Breast epithelium (tissue), 4 donors: Measurements from ENCODE around the gene TEX26. TPM values are rescaled to one million over a fixed set of nuclear protein-coding genes. Genes with fewer than 3 reads are reported as not detected.

Experiments
- DNase-seq, 2 donors: peaks; one replicate each; pipeline ENCODE4 v3.0.0-alpha.2; 2019; ENCODE audit warnings: low spot score in 2 of 2
- H3K27ac ChIP-seq, 2 donors: fragments of 200-600 bp; sonication (generic) in 1 of 2; one replicate each; pipeline ENCODE4 v1.5.1; 2016 to 2019; ENCODE audit warnings: mild to moderate bottlenecking in 1 of 2
- H3K27me3 ChIP-seq, 2 donors: fragments of 200-600 bp; sonication (generic) in 1 of 2; one replicate each; pipeline versions ENCODE4 v1.5.1 to v1.6.0; 2017 to 2019; ENCODE audit warnings: control low read depth in 1 of 2, mild to moderate bottlenecking in 1 of 2
- H3K36me3 ChIP-seq: fragments of 200-600 bp; one replicate; pipeline ENCODE4 v1.5.1; 2019
- H3K4me1 ChIP-seq, 2 donors: fragments of 200-600 bp; sonication (generic); one replicate each; pipeline ENCODE4 v1.5.1; 2016 to 2019; ENCODE audit warnings: control low read depth in 1 of 2
- H3K4me3 ChIP-seq, 3 donors: fragments of 200-600 bp; sonication (generic); 1 replicate in 2 of 3; 2 replicates in 1 of 3; pipeline ENCODE4 v1.5.1; 2016 to 2019; ENCODE audit warnings: mild to moderate bottlenecking in 3 of 3, moderate library complexity in 2 of 3
- H3K9me3 ChIP-seq, 2 donors: fragments of 200-600 bp; sonication (generic) in 1 of 2; one replicate each; pipeline ENCODE4 v1.5.1; 2016 to 2019; ENCODE audit warnings: control low read depth in 1 of 2
- POLR2A ChIP-seq: fragments of 450-650 bp; IDR thresholded peaks from one replicate; pipeline ENCODE4 v1.6.1; 2016; ENCODE audit warnings: antibody characterized with exemption, mild to moderate bottlenecking, moderate library complexity
- POLR2AphosphoS5 ChIP-seq, 3 donors: sonication (generic); formaldehyde crosslinking; IDR thresholded peaks; one replicate each; pipeline ENCODE4 v1.6.1; 2017; ENCODE audit warnings: antibody characterized with exemption in 3 of 3
- intact Hi-C: fragments of 100-400 bp; cut with DNase I; formaldehyde crosslinking; loops from one replicate; pipeline ENCODE4 v1.15.1; 2023; ENCODE audit warnings: low total_unique reads
- total RNA-seq, 3 donors: library from RNA; depleted of rRNA; stranded (reverse); fragments of >200 nt; gene quantifications; one replicate each; pipeline ENCODE4 v1.1.0, GENCODE V29; 2016
- TF ChIP-seq, protein P1 (sequence below), 3 donors: fragments of 450-650 bp; IDR thresholded peaks; one replicate each; pipeline ENCODE4 v1.5.1; 2016 to 2017; ENCODE audit warnings: antibody characterized with exemption in 3 of 3, mild to moderate bottlenecking in 3 of 3, moderate library complexity in 3 of 3

TEX26 gene
- total RNA-seq, 3 donors from 2014 or later, result 0.48 to 0.59 TPM; not detected in 1

DNA sequence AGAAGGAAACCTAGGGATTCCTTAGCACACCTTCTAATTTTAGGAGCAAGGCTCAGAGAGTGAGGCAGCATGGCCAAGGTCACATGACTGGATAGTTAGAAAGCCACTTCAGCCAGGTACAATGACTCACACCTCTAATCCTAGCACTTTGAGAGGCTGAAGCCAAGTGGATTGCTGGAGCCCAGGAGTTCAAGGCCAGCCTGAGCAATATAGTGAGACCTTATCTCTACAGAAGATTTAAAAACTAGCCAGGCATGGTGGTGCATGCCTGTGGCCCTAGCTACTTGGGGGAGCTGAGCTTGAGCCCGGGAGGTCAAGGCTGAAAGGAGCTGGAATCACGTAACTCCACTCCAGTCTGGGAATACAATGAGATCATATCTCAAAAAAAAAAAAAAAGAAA is 69.2 kb downstream of the TEX26 start:
- Histone ChIP-seq H3K9me3 (no peaks in the 10 kb centered on the region), H3K4me3 (no peak overlapping the region), H3K27me3 (no peaks in the 10 kb centered on the region), H3K27ac (no peak overlapping the region), H3K4me1 (no peaks in the 10 kb centered on the region), H3K36me3 (no peaks in the 10 kb centered on the region)
- TF ChIP-seq, protein P1, sequence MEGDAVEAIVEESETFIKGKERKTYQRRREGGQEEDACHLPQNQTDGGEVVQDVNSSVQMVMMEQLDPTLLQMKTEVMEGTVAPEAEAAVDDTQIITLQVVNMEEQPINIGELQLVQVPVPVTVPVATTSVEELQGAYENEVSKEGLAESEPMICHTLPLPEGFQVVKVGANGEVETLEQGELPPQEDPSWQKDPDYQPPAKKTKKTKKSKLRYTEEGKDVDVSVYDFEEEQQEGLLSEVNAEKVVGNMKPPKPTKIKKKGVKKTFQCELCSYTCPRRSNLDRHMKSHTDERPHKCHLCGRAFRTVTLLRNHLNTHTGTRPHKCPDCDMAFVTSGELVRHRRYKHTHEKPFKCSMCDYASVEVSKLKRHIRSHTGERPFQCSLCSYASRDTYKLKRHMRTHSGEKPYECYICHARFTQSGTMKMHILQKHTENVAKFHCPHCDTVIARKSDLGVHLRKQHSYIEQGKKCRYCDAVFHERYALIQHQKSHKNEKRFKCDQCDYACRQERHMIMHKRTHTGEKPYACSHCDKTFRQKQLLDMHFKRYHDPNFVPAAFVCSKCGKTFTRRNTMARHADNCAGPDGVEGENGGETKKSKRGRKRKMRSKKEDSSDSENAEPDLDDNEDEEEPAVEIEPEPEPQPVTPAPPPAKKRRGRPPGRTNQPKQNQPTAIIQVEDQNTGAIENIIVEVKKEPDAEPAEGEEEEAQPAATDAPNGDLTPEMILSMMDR (IDR thresholded peaks at IDR 0.05), result no peak
- TF ChIP-seq POLR2AphosphoS5 (IDR thresholded peaks at IDR 0.05) (no peak), POLR2A (no peak)
- DNase-seq, result no peak
- intact Hi-C loops, result no loop called here

DNA sequence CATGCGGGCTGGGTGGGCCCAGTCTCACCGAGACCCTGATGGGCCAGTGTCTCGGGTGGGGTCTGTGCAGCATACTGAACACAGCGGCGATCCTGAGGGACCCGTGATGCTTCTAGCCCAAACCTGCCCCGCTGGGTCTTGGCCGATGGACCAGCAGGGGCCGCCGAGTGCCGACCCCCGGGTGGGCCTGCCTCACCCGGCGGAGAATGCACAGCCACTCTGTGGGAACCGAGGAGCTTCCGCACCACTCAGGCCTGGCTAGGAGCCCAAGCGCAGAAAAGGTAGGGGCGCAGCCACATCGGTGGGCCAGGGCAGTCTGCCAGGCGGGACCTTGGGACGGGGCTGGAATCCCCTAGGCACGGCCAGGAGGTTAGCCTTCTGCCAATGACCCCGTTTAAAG is 72.6 kb downstream of the TEX26 start:
- DNase-seq, result no peak
- Histone ChIP-seq H3K4me1 (no peaks in the 10 kb centered on the region), H3K27me3 (no peaks in the 10 kb centered on the region), H3K9me3 (no peaks in the 10 kb centered on the region), H3K4me3 (no peak overlapping the region), H3K36me3 (no peaks in the 10 kb centered on the region), H3K27ac (no peak overlapping the region)
- intact Hi-C loops, result no loop called here
- no peak for TF ChIP-seq POLR2A
- TF ChIP-seq, protein P1 (IDR thresholded peaks at IDR 0.05), result no peak
- no peak for TF ChIP-seq POLR2AphosphoS5 (IDR thresholded peaks at IDR 0.05)

- DNase-seq, result no peak
- Histone ChIP-seq H3K4me1 (no peaks in the 10 kb centered on the region), H3K27me3 (no peaks in the 10 kb centered on the region), H3K4me3 (no peak overlapping the region), H3K9me3 (no peaks in the 10 kb centered on the region), H3K27ac (no peak overlapping the region), H3K36me3 (no peaks in the 10 kb centered on the region)
- TF ChIP-seq POLR2A, result no peak
- TF ChIP-seq, protein P1 (IDR thresholded peaks at IDR 0.05), result no peak
- TF ChIP-seq POLR2AphosphoS5 (IDR thresholded peaks at IDR 0.05), result no peak
- intact Hi-C loops, result no loop called here
Measured at GRCh38 chr13:31007417-31007816, 75.0 kb downstream of the TEX26 start.

DNA sequence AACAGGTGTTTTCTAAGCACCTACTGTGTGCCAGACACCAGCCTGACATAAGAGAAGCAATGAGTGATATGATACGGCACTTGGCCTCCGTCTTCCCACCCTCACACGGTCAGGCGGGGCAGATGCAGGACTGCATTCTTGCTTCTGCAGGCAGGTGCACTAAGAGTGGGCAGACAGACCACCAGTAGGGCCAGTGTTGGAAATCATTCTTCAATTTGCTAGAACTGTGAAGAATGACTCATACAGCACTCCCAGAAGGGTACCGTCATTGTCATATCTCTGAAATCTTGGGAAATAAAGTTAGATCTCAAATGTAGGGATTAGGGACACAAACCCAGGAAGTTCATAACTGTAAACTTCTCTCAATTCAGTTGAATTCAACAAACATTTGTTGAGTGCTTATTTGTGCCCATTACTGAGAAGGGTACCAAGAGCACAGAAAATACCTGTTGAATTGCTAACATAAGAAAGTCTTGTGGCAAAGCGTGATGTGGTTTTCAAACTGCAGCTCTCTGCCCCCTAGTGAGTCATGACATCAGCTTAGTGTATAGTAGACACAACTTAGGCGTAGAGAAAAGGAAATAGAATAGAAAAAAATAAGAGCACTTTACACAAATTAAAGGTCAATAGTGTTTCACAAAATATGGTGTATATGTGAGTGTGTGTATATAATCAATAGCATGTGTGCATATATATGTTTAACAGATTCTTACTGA is 76.1 kb downstream of the TEX26 start:
- TF ChIP-seq POLR2AphosphoS5 (IDR thresholded peaks at IDR 0.05) (no peak), POLR2A (no peak)
- TF ChIP-seq, protein P1 (IDR thresholded peaks at IDR 0.05), result no peak
- DNase-seq, result no peak
- H3K36me3 ChIP-seq, result no peaks in the 10 kb centered on the region
- no peaks in the 10 kb centered on the region for H3K4me1 ChIP-seq
- intact Hi-C loops, result no loop called here
- H3K4me3 ChIP-seq, result no peak overlapping the region
- H3K27ac ChIP-seq, result no peak overlapping the region
- H3K9me3 ChIP-seq, result no peaks in the 10 kb centered on the region
- no peaks in the 10 kb centered on the region for H3K27me3 ChIP-seq

- TF ChIP-seq POLR2A (no peak), POLR2AphosphoS5 (IDR thresholded peaks at IDR 0.05) (no peak)
- TF ChIP-seq, protein P1 (IDR thresholded peaks at IDR 0.05), result no peak
- H3K36me3 ChIP-seq, result no peaks in the 10 kb centered on the region
Measured at GRCh38 chr13:31009166-31009565, 76.7 kb downstream of the TEX26 start.

More at GRCh38 chr13:31009166-31009565, 76.7 kb downstream of the TEX26 start:
- Histone ChIP-seq H3K4me1 (no peaks in the 10 kb centered on the region), H3K9me3 (no peaks in the 10 kb centered on the region), H3K27me3 (no peaks in the 10 kb centered on the region), H3K27ac (no peak overlapping the region), H3K4me3 (no peak overlapping the region)
- peak in 1 of 2 donors; percentile 57 for DNase-seq
- intact Hi-C loops, result no loop called here
